K562 (cell line): Measurements from ENCODE around the gene SUSD5. TPM values are rescaled to one million over a fixed set of nuclear protein-coding genes. Genes with fewer than 3 reads are reported as not detected.

Source experiments
- CBX8 ChIP-seq: fragments of 200-600 bp; sonication (generic); IDR thresholded peaks from 2 replicates; pipeline ENCODE4 v1.6.1; 2012; ENCODE audit warnings: borderline replicate concordance, mixed run types, low read depth, mild to moderate bottlenecking, moderate library complexity, mixed read lengths, low read length, control low read depth, inconsistent platforms; ENCODE audit not compliant: poor library complexity, severe bottlenecking; ENCODE audit errors: extremely low read depth
- CXXC5 ChIP-seq: fragments of 250-450 bp; sonication (Bioruptor Pico); IDR thresholded peaks from 2 replicates; pipeline ENCODE4 v1.8.0; 2022; ENCODE audit warnings: inconsistent platforms, mild to moderate bottlenecking, moderate library complexity
- DMBX1 ChIP-seq: fragments of 250-450 bp; sonication (Bioruptor Pico); IDR thresholded peaks from 2 replicates; pipeline ENCODE4 v1.8.0; 2022; ENCODE audit warnings: inconsistent platforms, mild to moderate bottlenecking, moderate library complexity, borderline replicate concordance
- FOXO4 ChIP-seq: fragments of 450-650 bp; formaldehyde crosslinking; IDR thresholded peaks from 2 replicates; pipeline ENCODE4 v1.4.0; 2020; ENCODE audit warnings: mild to moderate bottlenecking, moderate library complexity
- FOXP4 ChIP-seq: sonication (generic); formaldehyde crosslinking; IDR thresholded peaks from 2 replicates; pipeline ENCODE4 v1.8.0; 2022; ENCODE audit warnings: mild to moderate bottlenecking, missing genetic modification reagents, borderline replicate concordance
- KLF1 ChIP-seq: fragments of 450-650 bp; IDR thresholded peaks from 2 replicates; pipeline ENCODE4 v1.6.1; 2016; ENCODE audit warnings: missing genetic modification characterization, missing compliant biosample characterization
- KLF16 ChIP-seq: IDR thresholded peaks from 2 replicates; pipeline ENCODE4 v1.6.1; 2016; ENCODE audit warnings: antibody characterized with exemption
- MNT ChIP-seq, 2 experiments: fragments of 450-650 bp; conservative IDR thresholded peaks; 2 replicates each; pipeline ENCODE4 v1.6.1; 2017; ENCODE audit warnings: mild to moderate bottlenecking in 2 of 2, moderate library complexity in 2 of 2
- NBN ChIP-seq: fragments of 450-650 bp; IDR thresholded peaks from 2 replicates; pipeline ENCODE4 v1.6.1; 2016; ENCODE audit warnings: low read depth, mild to moderate bottlenecking
- POLR2AphosphoS5 ChIP-seq: IDR thresholded peaks from 2 replicates; pipeline ENCODE4 v1.6.1; 2011; ENCODE audit warnings: mild to moderate bottlenecking, low read depth, low read length, moderate library complexity; ENCODE audit not compliant: control insufficient read depth, insufficient read depth
- SAP30 ChIP-seq: fragments of 200-600 bp; sonication (generic); IDR thresholded peaks from 2 replicates; pipeline ENCODE4 v1.6.1; 2012; ENCODE audit warnings: borderline replicate concordance, low read depth, mild to moderate bottlenecking, moderate library complexity, low read length, control low read depth, inconsistent platforms; ENCODE audit not compliant: insufficient read depth, poor library complexity, severe bottlenecking
- TEAD1 ChIP-seq, 2 experiments: fragments of 450-650 bp in 1 of 2; sonication (generic) in 1 of 2; formaldehyde crosslinking; IDR thresholded peaks; 2 replicates each; pipeline versions ENCODE4 v1.4.0 to v1.8.0; 2020 to 2022; ENCODE audit warnings: mild to moderate bottlenecking in 2 of 2, missing genetic modification reagents in 1 of 2
- THRAP3 ChIP-seq: fragments of 450-650 bp; IDR thresholded peaks from 2 replicates; pipeline ENCODE4 v1.6.1; 2016; ENCODE audit warnings: mild to moderate bottlenecking, inconsistent platforms, borderline replicate concordance
- ZBTB17 ChIP-seq: fragments of 450-650 bp; formaldehyde crosslinking; IDR thresholded peaks from 2 replicates; pipeline ENCODE4 v1.4.0; 2020; ENCODE audit warnings: mild to moderate bottlenecking
- ZC3H8 ChIP-seq: fragments of 450-650 bp; IDR thresholded peaks from 2 replicates; pipeline ENCODE4 v1.6.1; 2017
- ZNF133 ChIP-seq: fragments of 250-450 bp; sonication (Bioruptor Pico); IDR thresholded peaks from 2 replicates; pipeline ENCODE4 v1.4.0; 2020; ENCODE audit warnings: mild to moderate bottlenecking
- ZNF347 ChIP-seq: fragments of 450-650 bp; formaldehyde crosslinking; IDR thresholded peaks from 2 replicates; pipeline ENCODE4 v1.4.0; 2020; ENCODE audit warnings: low read depth, mild to moderate bottlenecking, moderate library complexity
- ZNF507 ChIP-seq: conservative IDR thresholded peaks from 2 replicates; pipeline ENCODE4 v1.6.1; 2017; ENCODE audit warnings: missing genetic modification characterization, missing compliant biosample characterization
- ZNF589 ChIP-seq: fragments of 200-800 bp; sonication (Bioruptor generic); IDR thresholded peaks from 2 replicates; pipeline ENCODE4 v1.6.1; 2016; ENCODE audit warnings: low read depth, missing genetic modification characterization, missing compliant biosample characterization
- polyA plus RNA-seq, 8 experiments: library from polyadenylated mRNA; depleted of rRNA in 4 of 8; stranded (reverse) in 5 of 8; unstranded in 3 of 8; fragments of >200 nt; fragmentation: Nextera tagmentation in 2 of 8; fragmentation: Illumina TruSeq in 1 of 8; extraction: Ambion mirVana in 2 of 8; extraction: Trizol in 1 of 8; gene quantifications; 2 replicates each; pipeline versions ENCODE4 v1.2.1 to v1.2.3, GENCODE V29; 2011 to 2014; ENCODE audit warnings: inconsistent platforms in 1 of 8, missing spikeins in 1 of 8
- total RNA-seq, 7 experiments: library from RNA; depleted of rRNA in 6 of 7; stranded (reverse); fragments of >200 nt in 6 of 7; fragmentation: Illumina TruSeq in 2 of 7; extraction: Trizol in 2 of 7; gene quantifications; 2 replicates each; pipeline versions ENCODE4 v1.2.1 to v1.2.3, GENCODE V29; 2011 to 2021; ENCODE audit warnings: low replicate concordance in 1 of 7

SUSD5 gene
- total and polyA plus RNA-seq, 9 of the 15 experiments (the other 6 are each of a cell fraction or from before 2014, with no cell fraction given) = not detected

- no peak for TF ChIP-seq POLR2AphosphoS5
- no peak for TF ChIP-seq CBX8
- no peak for TF ChIP-seq FOXO4 (CRISPR knock-in tag)
- no peak for TF ChIP-seq ZC3H8
- TF ChIP-seq SAP30 = no peak
- TF ChIP-seq FOXP4 (CRISPR knock-in tag) = no peak
- TF ChIP-seq ZNF507 (tag) = no peak
- TF ChIP-seq MNT (conservative IDR thresholded peaks at IDR 0.05) = no peak
- no peak for TF ChIP-seq THRAP3
- no peak for TF ChIP-seq ZNF133 (CRISPR knock-in tag)
- TF ChIP-seq CXXC5 (CRISPR knock-in tag) = no peak
- TF ChIP-seq DMBX1 (CRISPR knock-in tag) = 0 out of 2 replicates have a peak, but pooled peaks have one; percentile 39
- no peak for TF ChIP-seq ZNF347
- TF ChIP-seq NBN = no peak
- no peak for TF ChIP-seq ZNF589 (CRISPR knock-in tag)
- TF ChIP-seq KLF16 = peak; percentile 60
- TF ChIP-seq ZBTB17 (CRISPR knock-in tag) = no peak
- TF ChIP-seq TEAD1 (CRISPR knock-in tag; IDR thresholded peaks at IDR 0.05) = peak in 1 of 2 experiments; percentile 48; a peak in 1 of 4 replicates
- TF ChIP-seq KLF1 (tag) = no peak
Measured at GRCh38 chr3:33229066-33229465, 10.5 kb upstream of the SUSD5 start (continued).
